K562 (cell line): Measurements from ENCODE around the gene LRRC4B. TPM values are rescaled to one million over a fixed set of nuclear protein-coding genes. Genes with fewer than 3 reads are reported as not detected.
A peak's percentile ranks its signal among the peaks of the same experiment; 100 is the strongest.

Experiments used
- BCOR ChIP-seq: fragments of 450-650 bp; IDR thresholded peaks from 2 replicates; pipeline ENCODE4 v1.6.1; 2016
- CHD1 ChIP-seq: fragments of 200-600 bp; sonication (generic); IDR thresholded peaks from one replicate; pipeline ENCODE4 v1.6.1; 2012; ENCODE audit warnings: mild to moderate bottlenecking, moderate library complexity, low read length, inconsistent platforms
- CHD2 ChIP-seq: IDR thresholded peaks from 2 replicates; pipeline ENCODE4 v1.6.1; 2011; ENCODE audit warnings: low read depth, low read length
- CREB1 ChIP-seq, 2 experiments: sonication (generic) in 1 of 2; formaldehyde crosslinking in 1 of 2; IDR thresholded peaks; 2 replicates each; pipeline versions ENCODE4 v1.6.1 to v1.8.0; 2012 to 2022; ENCODE audit warnings: inconsistent platforms in 1 of 2, mild to moderate bottlenecking in 1 of 2, missing genetic modification reagents in 1 of 2, moderate library complexity in 1 of 2
- DPF2 ChIP-seq: fragments of 450-650 bp; IDR thresholded peaks from 2 replicates; pipeline ENCODE4 v1.6.1; 2016
- FOXK1 ChIP-seq: sonication (generic); formaldehyde crosslinking; IDR thresholded peaks from 2 replicates; pipeline ENCODE4 v1.8.0; 2022; ENCODE audit warnings: missing genetic modification reagents, mild to moderate bottlenecking, borderline replicate concordance
- HIVEP1 ChIP-seq: fragments of 250-450 bp; sonication (Bioruptor Pico); IDR thresholded peaks from 2 replicates; pipeline ENCODE4 v1.4.0; 2020; ENCODE audit warnings: mild to moderate bottlenecking
- IFI16 ChIP-seq: fragments of 250-450 bp; sonication (Bioruptor Pico); IDR thresholded peaks from 2 replicates; pipeline ENCODE4 v2.1.2; 2022; ENCODE audit warnings: mild to moderate bottlenecking, inconsistent platforms
- ILF3 ChIP-seq: fragments of 450-650 bp; IDR thresholded peaks from 2 replicates; pipeline ENCODE4 v1.6.1; 2018; ENCODE audit warnings: antibody characterized with exemption, mild to moderate bottlenecking, moderate library complexity, borderline replicate concordance
- KAT8 ChIP-seq: fragments of 450-650 bp; IDR thresholded peaks from 2 replicates; pipeline ENCODE4 v1.6.1; 2016; ENCODE audit warnings: low read depth, mild to moderate bottlenecking
- MEF2A ChIP-seq: IDR thresholded peaks from 2 replicates; pipeline ENCODE4 v1.6.1; 2011; ENCODE audit warnings: low read depth, mild to moderate bottlenecking, low read length, moderate library complexity; ENCODE audit not compliant: control insufficient read depth
- PHB ChIP-seq: fragments of 250-450 bp; sonication (Bioruptor Pico); IDR thresholded peaks from 2 replicates; pipeline ENCODE4 v1.5.0; 2021
- PHTF2 ChIP-seq: fragments of 250-450 bp; sonication (Bioruptor Pico); IDR thresholded peaks from 2 replicates; pipeline ENCODE4 v1.5.0; 2021; ENCODE audit warnings: mild to moderate bottlenecking
- POLR2H ChIP-seq: IDR thresholded peaks from 2 replicates; pipeline ENCODE4 v1.6.1; 2016; ENCODE audit warnings: missing genetic modification characterization, low read depth, mild to moderate bottlenecking, control low read depth, missing compliant biosample characterization, moderate library complexity
- PURB ChIP-seq: sonication (generic); formaldehyde crosslinking; IDR thresholded peaks from 2 replicates; pipeline ENCODE4 v1.9.0; 2021; ENCODE audit warnings: low read depth, mild to moderate bottlenecking, missing genetic modification reagents
- SMAD1 ChIP-seq: fragments of 150-350 bp; IDR thresholded peaks from 2 replicates; pipeline ENCODE4 v1.6.1; 2014; ENCODE audit warnings: low read length, low read depth; ENCODE audit not compliant: partially characterized antibody
- TBL1XR1 ChIP-seq, 2 experiments: IDR thresholded peaks; 2 replicates each; pipeline ENCODE4 v1.6.1; 2012; ENCODE audit warnings: improper control_type of control experiment in 2 of 2, low read length in 2 of 2, mild to moderate bottlenecking in 1 of 2
- TEAD1 ChIP-seq, 2 experiments: fragments of 450-650 bp in 1 of 2; sonication (generic) in 1 of 2; formaldehyde crosslinking; IDR thresholded peaks; 2 replicates each; pipeline versions ENCODE4 v1.4.0 to v1.8.0; 2020 to 2022; ENCODE audit warnings: mild to moderate bottlenecking in 2 of 2, missing genetic modification reagents in 1 of 2
- ZBTB1 ChIP-seq: sonication (generic); formaldehyde crosslinking; IDR thresholded peaks from 2 replicates; pipeline ENCODE4 v1.8.1; 2023; ENCODE audit warnings: missing genetic modification reagents, low read depth, mild to moderate bottlenecking, borderline replicate concordance
- polyA plus RNA-seq, 8 experiments: library from polyadenylated mRNA; depleted of rRNA in 4 of 8; stranded (reverse) in 5 of 8; unstranded in 3 of 8; fragments of >200 nt; fragmentation: Nextera tagmentation in 2 of 8; fragmentation: Illumina TruSeq in 1 of 8; extraction: Ambion mirVana in 2 of 8; extraction: Trizol in 1 of 8; gene quantifications; 2 replicates each; pipeline versions ENCODE4 v1.2.1 to v1.2.3, GENCODE V29; 2011 to 2014; ENCODE audit warnings: inconsistent platforms in 1 of 8, missing spikeins in 1 of 8
- total RNA-seq, 7 experiments: library from RNA; depleted of rRNA in 6 of 7; stranded (reverse); fragments of >200 nt in 6 of 7; fragmentation: Illumina TruSeq in 2 of 7; extraction: Trizol in 2 of 7; gene quantifications; 2 replicates each; pipeline versions ENCODE4 v1.2.1 to v1.2.3, GENCODE V29; 2011 to 2021; ENCODE audit warnings: low replicate concordance in 1 of 7
- TF ChIP-seq, protein P1 (sequence below), 3 experiments: fragments of 200-800 bp in 1 of 3; fragments of 250-450 bp in 1 of 3; fragments of 450-650 bp in 1 of 3; sonication (Bioruptor Pico) in 1 of 3; sonication (Bioruptor generic) in 1 of 3; formaldehyde crosslinking in 1 of 3; IDR thresholded peaks; 2 replicates each; pipeline versions ENCODE4 v1.6.1 to v1.8.0; 2016 to 2022; ENCODE audit warnings: mild to moderate bottlenecking in 2 of 3, missing genetic modification characterization in 2 of 3, missing compliant biosample characterization in 1 of 3, moderate library complexity in 1 of 3
- TF ChIP-seq, protein P2 (sequence below): sonication (generic); formaldehyde crosslinking; IDR thresholded peaks from 2 replicates; pipeline ENCODE4 v1.4.0; 2020; ENCODE audit warnings: mild to moderate bottlenecking, missing genetic modification reagents
- TF ChIP-seq, protein P3 (sequence below): fragments of 450-650 bp; IDR thresholded peaks from 2 replicates; pipeline ENCODE4 v1.6.1; 2016; ENCODE audit warnings: antibody characterized with exemption

Gene LRRC4B
- total and polyA plus RNA-seq, 9 of the 15 experiments (the other 6 are each of a cell fraction or from before 2014, with no cell fraction given) = 0.18 to 9.6 (median 2.9) TPM; not detected in 2

DNA sequence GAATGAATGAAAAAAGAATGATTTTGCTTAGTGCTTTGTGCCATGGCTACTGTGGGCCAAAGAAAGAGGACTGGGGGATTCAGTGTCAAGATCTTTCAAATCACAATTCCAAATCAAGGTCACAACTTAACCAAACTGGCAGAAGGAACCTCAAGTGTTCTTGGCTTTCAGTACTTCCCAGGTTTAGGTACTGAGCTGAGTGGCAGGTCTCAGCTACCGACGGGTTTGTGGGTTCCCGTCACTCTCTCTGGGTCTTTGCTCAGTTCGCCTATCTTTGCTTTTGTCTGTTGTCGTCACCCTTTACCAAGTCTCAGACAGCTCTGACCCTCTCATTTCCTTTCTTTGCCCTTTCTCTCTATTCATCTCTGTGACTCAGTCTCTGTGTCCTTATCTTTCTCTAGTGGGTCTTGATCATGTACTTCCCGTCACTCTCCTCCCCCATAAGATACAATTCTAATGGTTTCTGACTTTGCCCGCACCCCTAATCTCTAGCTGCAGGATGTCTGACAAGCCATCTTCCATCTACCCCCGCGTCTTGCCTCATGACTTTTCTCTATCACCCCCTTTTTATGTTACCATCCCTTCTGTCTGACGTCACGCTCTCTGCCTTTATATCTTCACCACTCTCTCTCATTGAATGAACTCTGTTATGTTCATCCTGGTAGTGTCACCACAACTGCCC, 33.3 kb upstream of the LRRC4B start (continued):
- TF ChIP-seq, protein P1, sequence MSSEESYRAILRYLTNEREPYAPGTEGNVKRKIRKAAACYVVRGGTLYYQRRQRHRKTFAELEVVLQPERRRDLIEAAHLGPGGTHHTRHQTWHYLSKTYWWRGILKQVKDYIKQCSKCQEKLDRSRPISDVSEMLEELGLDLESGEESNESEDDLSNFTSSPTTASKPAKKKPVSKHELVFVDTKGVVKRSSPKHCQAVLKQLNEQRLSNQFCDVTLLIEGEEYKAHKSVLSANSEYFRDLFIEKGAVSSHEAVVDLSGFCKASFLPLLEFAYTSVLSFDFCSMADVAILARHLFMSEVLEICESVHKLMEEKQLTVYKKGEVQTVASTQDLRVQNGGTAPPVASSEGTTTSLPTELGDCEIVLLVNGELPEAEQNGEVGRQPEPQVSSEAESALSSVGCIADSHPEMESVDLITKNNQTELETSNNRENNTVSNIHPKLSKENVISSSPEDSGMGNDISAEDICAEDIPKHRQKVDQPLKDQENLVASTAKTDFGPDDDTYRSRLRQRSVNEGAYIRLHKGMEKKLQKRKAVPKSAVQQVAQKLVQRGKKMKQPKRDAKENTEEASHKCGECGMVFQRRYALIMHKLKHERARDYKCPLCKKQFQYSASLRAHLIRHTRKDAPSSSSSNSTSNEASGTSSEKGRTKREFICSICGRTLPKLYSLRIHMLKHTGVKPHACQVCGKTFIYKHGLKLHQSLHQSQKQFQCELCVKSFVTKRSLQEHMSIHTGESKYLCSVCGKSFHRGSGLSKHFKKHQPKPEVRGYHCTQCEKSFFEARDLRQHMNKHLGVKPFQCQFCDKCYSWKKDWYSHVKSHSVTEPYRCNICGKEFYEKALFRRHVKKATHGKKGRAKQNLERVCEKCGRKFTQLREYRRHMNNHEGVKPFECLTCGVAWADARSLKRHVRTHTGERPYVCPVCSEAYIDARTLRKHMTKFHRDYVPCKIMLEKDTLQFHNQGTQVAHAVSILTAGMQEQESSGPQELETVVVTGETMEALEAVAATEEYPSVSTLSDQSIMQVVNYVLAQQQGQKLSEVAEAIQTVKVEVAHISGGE (CRISPR knock-in tag; IDR thresholded peaks at IDR 0.05) = peak in 1 of 3 experiments; percentile 55; a peak in 1 of 6 replicates
- TF ChIP-seq FOXK1 (CRISPR knock-in tag) = no peak
- TF ChIP-seq POLR2H (tag) = no peak
- TF ChIP-seq TBL1XR1 (IDR thresholded peaks at IDR 0.05; ENCODE audit: low read length in 2 of 2) = peak in 1 of 2 experiments; percentile 96; a peak in 2 of 4 replicates
- no peak for TF ChIP-seq PURB (CRISPR knock-in tag)
- TF ChIP-seq, protein P2, sequence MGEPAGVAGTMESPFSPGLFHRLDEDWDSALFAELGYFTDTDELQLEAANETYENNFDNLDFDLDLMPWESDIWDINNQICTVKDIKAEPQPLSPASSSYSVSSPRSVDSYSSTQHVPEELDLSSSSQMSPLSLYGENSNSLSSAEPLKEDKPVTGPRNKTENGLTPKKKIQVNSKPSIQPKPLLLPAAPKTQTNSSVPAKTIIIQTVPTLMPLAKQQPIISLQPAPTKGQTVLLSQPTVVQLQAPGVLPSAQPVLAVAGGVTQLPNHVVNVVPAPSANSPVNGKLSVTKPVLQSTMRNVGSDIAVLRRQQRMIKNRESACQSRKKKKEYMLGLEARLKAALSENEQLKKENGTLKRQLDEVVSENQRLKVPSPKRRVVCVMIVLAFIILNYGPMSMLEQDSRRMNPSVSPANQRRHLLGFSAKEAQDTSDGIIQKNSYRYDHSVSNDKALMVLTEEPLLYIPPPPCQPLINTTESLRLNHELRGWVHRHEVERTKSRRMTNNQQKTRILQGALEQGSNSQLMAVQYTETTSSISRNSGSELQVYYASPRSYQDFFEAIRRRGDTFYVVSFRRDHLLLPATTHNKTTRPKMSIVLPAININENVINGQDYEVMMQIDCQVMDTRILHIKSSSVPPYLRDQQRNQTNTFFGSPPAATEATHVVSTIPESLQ (CRISPR knock-in tag) = no peak
- no peak; a peak in 1 of 4 replicates for TF ChIP-seq TEAD1 (CRISPR knock-in tag; IDR thresholded peaks at IDR 0.05)
- peak; percentile 100 for TF ChIP-seq DPF2
- TF ChIP-seq, protein P3, sequence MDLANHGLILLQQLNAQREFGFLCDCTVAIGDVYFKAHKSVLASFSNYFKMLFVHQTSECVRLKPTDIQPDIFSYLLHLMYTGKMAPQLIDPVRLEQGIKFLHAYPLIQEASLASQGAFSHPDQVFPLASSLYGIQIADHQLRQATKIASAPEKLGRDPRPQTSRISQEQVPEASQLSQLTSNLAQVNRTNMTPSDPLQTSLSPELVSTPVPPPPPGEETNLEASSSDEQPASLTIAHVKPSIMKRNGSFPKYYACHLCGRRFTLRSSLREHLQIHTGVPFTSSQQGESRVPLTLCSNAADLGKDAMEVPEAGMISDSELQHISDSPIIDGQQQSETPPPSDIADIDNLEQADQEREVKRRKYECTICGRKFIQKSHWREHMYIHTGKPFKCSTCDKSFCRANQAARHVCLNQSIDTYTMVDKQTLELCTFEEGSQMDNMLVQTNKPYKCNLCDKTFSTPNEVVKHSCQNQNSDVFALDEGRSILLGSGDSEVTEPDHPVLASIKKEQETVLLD = peak; percentile 94
- TF ChIP-seq CHD1 = no peak
- TF ChIP-seq BCOR = peak; percentile 93
- no peak for TF ChIP-seq ILF3
- peak; percentile 58 for TF ChIP-seq SMAD1
- no peak for TF ChIP-seq KAT8
- TF ChIP-seq IFI16 = no peak
- TF ChIP-seq CHD2 = no peak
- no peak for TF ChIP-seq PHTF2 (CRISPR knock-in tag)
- TF ChIP-seq MEF2A = no peak
- no peak for TF ChIP-seq ZBTB1 (CRISPR knock-in tag)
- TF ChIP-seq HIVEP1 (CRISPR knock-in tag) = no peak
- no peak for TF ChIP-seq PHB (CRISPR knock-in tag)
- TF ChIP-seq CREB1 (IDR thresholded peaks at IDR 0.05) = peak; percentile 91
- TF ChIP-seq CREB1 (CRISPR knock-in tag; IDR thresholded peaks at IDR 0.05) = peak; percentile 85
